Activated CD8-positive, alpha-beta memory T cell treated with anti-CD3 and anti-CD28 coated beads for 36 hours (primary cell): Measurements from ENCODE around the gene DTHD1. TPM values are rescaled to one million over a fixed set of nuclear protein-coding genes. Genes with fewer than 3 reads are reported as not detected.

Experiments
- CTCF ChIA-PET: fragments of 350-600 bp; sonication (Branson Sonifier 250); formaldehyde crosslinking; loops from one replicate; lab custom pipeline; 2021; ENCODE audit warnings: antibody characterized with exemption; lab: Charles Lee
- POLR2A ChIA-PET: fragments of 350-600 bp; sonication (Branson Sonifier 250); formaldehyde crosslinking; loops from one replicate; lab custom pipeline; 2021; ENCODE audit warnings: antibody characterized with exemption; lab: Charles Lee
- total RNA-seq, 2 experiments: library from RNA; stranded (reverse); gene quantifications; one replicate each; pipeline ENCODE4 v1.2.3, GENCODE V29; 2021

The DTHD1 gene
- total RNA-seq, 2 experiments from 2014 or later: 1.9 to 2.6 TPM

DNA sequence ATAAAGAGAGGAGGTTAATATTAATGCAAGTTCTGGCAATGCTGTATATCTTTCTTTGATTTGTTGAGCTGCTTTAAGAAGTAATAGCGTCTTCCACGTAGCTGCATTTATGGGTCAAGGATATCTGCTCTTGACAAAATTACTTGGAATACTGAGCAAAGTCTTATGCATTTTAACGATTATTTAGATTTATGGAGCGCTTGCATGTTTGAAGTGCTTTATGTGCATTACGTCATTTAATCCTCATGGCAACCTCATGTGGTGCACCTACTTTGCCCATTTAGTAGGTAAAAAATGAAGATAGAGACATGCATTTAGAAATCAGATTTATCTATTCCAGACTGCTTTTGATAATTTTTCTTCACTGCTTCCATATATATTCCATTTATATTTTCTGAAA is 46.0 kb downstream of the DTHD1 start:
- ChIA-PET CTCF (no interaction called here), POLR2A (no interaction called here)

DNA sequence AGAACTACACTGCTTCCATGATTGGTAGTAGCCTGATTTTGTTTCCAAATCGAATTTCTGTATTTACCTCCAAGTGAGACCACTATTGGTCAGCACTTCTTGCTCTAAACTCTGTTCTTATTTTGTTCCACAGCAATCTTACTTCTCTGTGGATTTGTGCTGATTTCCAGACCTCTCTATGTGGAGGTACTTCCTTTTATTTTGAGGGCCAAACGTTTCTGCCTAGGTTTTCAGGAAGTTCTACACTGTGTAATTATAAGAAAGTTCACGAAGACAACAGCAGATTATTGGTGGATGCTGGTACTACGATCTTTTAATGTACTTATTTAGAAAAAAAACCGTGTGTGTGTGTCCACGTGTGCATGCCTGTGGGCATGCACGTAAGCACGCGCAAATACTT is 46.7 kb downstream of the DTHD1 start:
- POLR2A ChIA-PET: no interaction called here
- CTCF ChIA-PET: no interaction called here

DNA sequence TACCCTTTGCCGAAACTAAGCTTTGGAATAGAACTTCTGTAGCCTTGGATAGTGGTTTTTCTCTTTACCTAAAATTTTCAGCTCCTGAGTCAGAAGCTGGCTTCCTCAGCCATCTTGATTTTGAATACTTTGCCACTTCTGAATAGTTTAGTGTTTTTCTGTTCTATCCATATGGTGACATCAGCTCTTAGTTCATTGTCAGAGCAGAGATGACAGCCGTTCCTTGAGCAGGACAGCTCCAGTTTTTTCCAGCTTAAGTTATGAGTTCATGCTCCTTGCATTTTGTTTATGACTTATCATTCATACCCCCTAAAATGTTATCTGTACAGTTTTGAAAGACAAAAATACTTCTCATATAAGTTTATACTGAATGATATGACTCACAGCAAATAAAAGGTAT is 47.8 kb downstream of the DTHD1 start:
- ChIA-PET POLR2A (no interaction called here), CTCF (no interaction called here)

DNA sequence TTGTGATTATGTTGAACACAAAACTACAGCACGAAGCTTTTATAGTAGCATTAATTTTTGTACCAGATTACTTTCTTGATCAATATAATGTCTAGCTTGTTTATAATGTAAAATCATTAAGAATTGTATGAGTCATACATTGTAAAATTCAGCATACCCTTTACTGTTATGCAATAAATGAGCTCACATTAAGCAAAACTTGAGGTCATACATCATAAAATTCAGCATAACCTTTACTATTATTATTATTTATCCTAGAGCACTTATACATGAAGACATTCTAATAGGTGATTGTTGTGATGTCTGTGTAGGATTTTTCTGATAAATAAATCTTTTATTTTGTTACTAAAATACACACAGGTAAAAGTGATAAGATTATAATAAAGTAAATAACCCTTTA is 49.4 kb downstream of the DTHD1 start:
- ChIA-PET CTCF (no interaction called here), POLR2A (no interaction called here)

DNA sequence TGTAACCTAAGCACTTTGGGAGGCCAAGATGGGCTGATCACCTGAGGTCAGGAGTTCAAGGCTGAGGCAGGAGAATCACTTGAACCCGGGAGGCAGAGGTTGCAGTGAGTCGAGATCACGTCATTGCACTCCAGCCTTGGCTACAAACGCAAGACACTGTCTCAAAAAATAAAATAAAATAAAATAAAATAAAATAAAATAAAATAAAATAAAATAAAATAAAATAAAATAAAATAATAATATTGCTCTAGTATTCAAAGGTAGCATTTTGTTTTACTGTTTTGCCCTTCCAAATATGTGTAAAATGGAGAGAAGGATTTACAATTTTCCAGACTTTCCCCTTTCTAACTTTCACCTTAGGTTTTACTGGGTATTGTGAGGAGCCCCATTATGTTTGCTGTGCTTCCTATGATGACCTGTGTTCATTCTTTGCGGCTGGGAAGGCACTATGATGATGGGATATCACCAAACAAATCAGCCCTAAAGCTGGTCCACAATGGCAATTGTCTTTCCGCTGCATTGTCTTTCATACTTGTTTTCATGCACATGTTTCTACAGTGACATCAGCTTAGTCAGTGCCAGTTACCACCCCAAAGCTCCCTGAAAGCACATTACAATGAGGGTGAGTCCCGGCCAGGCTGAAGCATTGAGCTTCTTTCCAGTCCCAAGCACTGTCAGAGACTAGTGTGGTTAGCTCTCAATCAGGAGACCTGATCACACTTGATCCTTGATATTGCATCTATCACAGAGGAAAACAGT is 50.8 kb downstream of the DTHD1 start:
- POLR2A ChIA-PET: interaction anchor here (0.6 to 1.3 kb wide), 3 partner anchors 46 to 88 kb away, joined by 3 to 4 read pairs (median 3); partner anchors contain the start of gene ARAP2
- CTCF ChIA-PET: interaction anchor here (0.9 to 1.4 kb wide), 2 partner anchors 16 to 87 kb away, joined by 3 to 4 read pairs; no protein-coding TSS in a partner anchor

DNA sequence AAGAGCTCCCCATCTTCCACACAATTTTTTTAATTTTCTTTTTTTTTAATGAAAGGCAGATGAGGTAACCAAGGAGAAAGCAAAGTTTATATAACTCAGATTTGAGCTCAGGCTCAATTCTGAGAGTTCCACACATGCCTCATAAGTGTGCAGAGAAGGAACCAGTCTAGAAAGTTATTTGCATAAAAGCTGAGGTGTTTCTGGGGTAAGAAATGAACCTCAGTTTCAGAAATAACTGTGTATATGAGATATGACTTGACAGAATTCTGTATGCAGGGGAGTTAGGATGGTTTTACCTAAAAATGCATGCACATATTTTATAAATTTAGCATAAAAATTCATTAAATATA is 51.3 kb downstream of the DTHD1 start:
- POLR2A ChIA-PET: interaction anchor here (0.6 to 1.5 kb wide), 4 partner anchors 16 to 89 kb away, joined by 3 to 7 read pairs (median 4); partner anchors contain the start of gene ARAP2
- CTCF ChIA-PET: interaction anchor here (0.7 to 1.4 kb wide), 3 partner anchors 15 to 88 kb away, joined by 3 to 4 read pairs (median 3); no protein-coding TSS in a partner anchor

DNA sequence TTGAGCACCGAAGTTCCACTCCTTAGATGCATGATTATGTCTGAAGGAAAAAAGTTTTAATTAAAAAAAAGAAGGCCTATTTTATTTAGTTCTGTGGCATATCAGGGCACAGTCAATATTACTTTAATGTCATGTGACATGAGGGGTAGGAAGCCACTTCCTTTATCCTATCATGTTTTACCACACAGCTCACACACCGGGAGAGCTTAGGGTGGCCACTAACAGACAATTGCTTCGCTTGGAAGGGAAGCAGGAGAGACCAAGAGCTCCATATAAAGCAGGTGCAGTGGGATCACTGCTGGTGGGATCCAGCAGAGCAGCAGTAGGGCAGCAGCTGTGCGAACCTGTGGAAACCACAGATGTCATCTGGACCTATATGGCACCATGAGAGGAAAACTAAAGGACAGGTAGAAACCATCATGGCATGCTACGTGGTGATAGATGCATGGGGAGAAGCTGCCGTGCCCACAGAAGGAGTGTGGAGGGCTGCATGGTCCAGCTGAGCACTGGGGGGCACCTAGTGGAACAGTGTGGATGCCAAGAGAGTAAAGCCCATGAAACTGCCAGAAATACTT is 52.0 kb downstream of the DTHD1 start:
- POLR2A ChIA-PET: interaction anchor here (0.6 to 1.5 kb wide), 3 partner anchors 15 to 66 kb away, joined by 3 to 7 read pairs (median 3); no protein-coding TSS in a partner anchor
- CTCF ChIA-PET: interaction anchor here (0.5 to 0.7 kb wide), 2 partner anchors 48 to 88 kb away, joined by 3 read pairs; no protein-coding TSS in a partner anchor

DNA sequence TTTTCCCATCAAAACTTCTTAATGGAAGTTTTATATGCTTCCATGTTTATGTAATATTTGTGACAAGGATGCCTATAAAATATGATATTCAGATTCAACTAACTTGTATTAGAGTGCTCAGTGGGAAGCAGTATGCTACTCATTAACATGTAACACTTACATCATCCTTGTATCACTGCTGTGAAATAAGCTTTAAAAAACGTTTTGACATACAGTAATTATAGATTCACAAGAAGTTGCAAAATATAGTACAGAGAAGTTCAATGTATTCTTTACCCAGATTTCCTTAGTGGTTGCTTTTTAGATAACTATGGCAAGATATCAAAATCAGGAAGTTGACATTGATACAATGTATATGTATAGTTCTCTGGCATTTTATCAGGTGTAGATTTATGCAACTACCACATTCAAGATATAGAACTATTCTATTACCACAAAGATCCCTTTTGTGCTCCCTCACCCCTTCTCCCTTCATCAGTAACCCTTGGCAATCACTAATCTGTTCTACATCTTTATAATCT is 56.3 kb downstream of the DTHD1 start:
- CTCF ChIA-PET: no interaction called here
- POLR2A ChIA-PET: no interaction called here

DNA sequence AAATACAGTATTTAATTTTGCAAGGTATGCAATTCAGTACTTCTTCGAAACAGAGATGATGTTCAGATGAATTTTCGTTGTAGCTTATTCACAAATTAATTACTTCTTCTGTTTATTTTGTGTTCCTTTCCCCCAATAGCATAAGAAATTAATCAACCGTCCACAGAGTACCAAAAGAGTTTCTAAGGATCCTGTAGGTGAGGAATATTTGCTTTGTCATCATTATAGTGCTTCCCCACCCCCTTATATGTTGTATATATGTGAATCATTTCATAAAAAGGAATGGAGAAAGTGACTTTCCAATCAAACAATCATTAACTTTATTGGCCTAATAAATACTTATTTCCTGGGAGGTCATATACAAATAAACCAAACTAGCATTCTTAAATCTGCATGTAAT is 57.6 kb downstream of the DTHD1 start:
- ChIA-PET CTCF (no interaction called here), POLR2A (no interaction called here)

DNA sequence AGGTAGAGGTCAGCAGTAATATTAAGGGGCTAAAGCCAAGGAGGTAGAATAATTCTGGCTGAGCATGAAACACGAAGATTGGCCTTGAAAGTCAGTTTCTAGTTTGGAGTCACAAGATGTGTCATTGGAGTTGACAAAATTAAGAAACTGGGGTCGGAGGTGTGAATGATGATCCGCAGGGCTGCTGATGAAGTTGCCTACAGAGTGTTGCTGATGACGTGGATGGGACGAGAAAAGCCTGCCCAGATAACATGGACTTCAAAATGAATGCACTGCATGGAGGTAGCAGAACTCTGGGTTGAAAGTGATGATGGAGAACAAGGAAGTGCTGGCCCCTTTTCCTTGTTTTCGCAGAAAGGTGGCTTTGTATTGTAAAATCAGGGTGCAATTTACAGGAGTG is 60.5 kb downstream of the DTHD1 start:
- POLR2A ChIA-PET: no interaction called here
- CTCF ChIA-PET: no interaction called here

DNA sequence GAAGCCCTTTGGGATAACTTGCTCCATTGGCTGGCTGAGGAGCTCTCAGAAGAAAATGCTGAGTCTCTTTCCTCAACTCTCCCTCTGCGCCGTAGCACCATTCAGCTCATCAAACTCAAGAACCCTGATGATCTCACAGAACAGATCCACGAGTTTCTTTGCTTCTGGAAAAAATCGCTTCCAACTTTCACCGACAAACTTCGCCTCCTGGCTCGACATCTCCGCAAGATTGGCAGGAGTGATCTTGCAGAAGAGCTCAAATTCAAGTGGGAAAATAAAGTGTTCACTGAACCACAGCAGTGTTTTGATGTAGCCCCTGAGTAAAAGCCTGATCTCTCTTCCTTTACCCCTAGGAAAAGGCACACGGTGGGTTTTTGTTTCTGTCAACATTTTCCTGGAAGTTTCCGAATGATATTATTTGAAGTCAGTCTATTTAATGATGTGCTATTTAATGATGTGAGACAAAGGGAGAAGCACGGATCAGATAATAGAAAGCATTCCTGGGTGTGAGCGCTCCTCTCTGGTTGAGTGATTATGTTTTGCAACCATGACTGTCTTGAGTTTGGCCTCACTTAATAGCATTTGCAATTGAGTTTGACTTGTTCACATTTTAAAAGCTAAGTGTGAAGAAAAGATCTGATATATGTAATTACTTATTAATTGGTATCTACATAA is 62.2 kb downstream of the DTHD1 start:
- ChIA-PET CTCF (interaction anchor here (1.0 kb wide), 1 partner anchor 46 kb away, joined by 4 read pairs; no protein-coding TSS in a partner anchor), POLR2A (no interaction called here)

DNA sequence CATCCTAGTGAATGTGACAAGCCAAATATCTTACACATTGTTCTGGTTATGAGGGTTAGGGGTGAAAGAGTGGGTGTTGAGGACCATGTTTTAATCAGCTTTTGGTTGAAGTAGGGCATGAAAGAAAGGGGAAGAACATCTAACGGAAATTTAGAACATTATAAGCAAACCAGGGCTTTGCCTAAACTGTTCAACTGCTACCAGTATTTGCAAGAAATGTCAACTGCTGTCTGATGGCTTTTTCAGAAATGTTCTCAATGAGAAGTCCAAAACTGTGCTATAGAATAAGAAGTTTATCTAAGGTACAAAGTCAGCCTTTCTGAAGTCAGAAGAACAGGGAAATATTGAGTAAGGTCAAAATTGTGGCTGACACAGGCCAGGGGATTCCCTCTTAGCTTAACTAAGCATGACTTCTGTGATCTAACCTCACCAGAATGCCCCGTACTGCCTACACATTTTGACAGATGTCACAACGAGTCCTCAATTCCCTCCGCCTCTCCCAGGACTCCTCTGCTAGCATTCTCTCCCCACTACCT is 67.1 kb downstream of the DTHD1 start:
- ChIA-PET POLR2A (interaction anchor here (0.8 to 1.5 kb wide), 3 partner anchors 15 to 104 kb away, joined by 4 to 7 read pairs (median 4); partner anchors contain the start of gene ARAP2), CTCF (interaction anchor here (1.1 to 2.2 kb wide), 3 partner anchors 16 to 51 kb away, joined by 3 to 12 read pairs (median 4); no protein-coding TSS in a partner anchor)

DNA sequence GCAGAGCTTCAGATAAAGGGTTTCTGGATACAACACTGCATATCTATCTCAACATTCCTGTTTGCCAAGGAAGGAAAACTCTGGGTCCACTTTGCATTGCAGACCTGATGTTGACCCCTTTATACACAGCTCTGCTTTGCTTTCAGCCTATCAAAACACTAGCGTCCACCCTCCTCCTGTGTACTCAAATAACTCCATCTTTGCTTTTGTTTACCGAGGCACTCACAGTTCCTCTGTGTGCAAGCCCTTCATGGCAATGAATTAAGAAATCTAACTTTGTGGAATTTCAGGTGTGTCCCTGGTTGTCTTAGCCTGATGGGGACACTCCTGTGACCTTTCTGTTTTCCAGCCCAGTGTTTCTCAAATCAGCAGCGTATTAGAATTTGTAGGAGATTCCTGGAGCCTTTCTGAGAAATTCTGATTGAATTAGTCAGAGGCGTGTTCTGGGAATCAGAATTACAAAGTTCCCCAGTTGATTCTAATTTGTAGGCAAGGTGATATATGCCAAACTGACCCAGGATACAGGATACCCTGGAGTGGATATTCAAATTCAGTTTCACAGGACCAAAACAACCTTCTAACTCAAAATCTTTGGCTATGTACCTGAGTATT is 68.6 kb downstream of the DTHD1 start:
- CTCF ChIA-PET: interaction anchor here (0.9 to 1.6 kb wide), 2 partner anchors 50 to 60 kb away, joined by 3 to 7 read pairs; no protein-coding TSS in a partner anchor
- POLR2A ChIA-PET: no interaction called here

DNA sequence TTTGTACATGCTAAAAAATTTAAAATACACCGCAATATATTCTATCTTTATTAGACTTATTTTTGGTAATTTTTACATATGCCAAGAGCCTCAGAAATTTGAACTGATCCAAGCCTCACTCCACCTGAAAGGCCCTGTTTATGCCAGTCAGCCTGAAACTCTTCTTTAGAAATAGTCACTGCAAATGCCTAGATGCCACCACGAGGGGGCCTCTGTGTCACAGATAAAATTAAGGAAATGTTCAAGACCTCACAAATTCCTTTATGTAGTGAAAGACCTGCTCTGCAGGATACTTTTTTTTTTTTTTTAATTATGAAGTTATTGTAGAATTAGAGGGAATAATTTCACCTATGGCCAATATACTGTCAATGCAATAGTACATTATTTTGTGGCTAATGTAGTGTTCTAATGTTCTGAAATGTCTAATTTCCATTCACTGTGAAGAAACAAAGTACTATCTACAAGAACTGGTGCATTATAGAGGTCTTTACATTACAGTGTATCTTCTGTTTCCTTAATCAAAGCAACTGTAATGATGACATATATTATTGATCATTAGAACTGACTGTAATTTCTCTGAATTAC is 69.8 kb downstream of the DTHD1 start:
- ChIA-PET POLR2A (no interaction called here), CTCF (interaction anchor here (0.9 to 1.6 kb wide), 2 partner anchors 49 to 59 kb away, joined by 3 to 7 read pairs; no protein-coding TSS in a partner anchor)

DNA sequence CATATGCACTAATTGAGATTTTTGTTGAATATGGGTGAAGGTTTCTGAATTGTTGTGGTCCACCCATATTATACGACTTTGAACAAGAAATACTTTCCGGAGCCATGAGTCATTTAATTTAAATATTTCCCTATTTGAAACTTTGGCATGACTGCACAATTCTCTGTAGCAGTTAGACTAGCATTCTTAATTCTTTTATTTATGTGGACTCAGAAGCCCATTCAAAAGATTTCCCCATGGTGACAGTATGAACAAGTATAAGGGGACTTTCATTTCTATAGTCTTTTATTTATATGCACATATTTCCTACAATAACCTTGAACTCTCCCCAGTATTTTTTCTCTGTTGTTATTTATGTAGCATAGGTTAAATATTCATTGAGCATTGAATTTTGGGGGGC is 72.6 kb downstream of the DTHD1 start:
- CTCF ChIA-PET: no interaction called here
- POLR2A ChIA-PET: no interaction called here

DNA sequence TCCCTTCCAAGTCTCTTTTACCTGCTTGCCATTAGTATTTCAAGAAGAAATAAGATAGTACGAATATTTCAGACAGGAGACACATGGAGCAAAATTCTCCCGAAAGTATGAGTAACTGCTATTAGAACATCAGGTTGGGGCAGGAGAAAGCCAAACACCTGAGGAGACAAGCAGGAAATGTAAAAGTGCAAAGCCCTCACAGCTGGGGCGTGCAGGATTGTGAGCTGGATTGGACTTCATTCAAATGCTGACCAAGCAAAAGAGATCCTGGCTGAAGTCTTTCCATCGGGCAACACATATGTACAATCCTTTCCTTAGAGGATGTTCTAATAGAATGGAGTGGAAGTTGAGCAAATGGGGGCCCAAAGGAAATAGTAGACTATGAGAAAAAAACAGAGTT is 76.8 kb downstream of the DTHD1 start:
- ChIA-PET CTCF (interaction anchor here (1.8 kb wide), 1 partner anchor 42 kb away, joined by 4 read pairs; no protein-coding TSS in a partner anchor), POLR2A (no interaction called here)

DNA sequence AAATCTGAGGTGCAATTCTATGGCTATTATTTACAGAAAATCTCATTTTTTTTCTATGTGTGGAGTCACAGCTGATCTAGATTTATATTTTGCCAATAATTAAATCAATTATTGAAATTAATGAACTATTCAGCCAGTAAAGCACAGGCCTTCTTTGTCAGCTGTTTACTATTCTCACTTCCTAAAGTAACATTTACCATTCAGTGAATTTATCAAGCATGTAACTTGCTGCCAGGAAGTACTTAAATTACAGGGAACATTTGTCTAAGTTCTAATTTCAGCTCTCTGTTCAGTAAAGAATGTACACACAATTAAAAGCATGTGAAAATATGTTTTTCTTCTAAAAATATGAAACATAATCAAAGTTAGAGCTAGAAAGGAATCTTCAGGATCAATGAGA is 79.3 kb downstream of the DTHD1 start:
- POLR2A ChIA-PET: no interaction called here
- CTCF ChIA-PET: no interaction called here

DNA sequence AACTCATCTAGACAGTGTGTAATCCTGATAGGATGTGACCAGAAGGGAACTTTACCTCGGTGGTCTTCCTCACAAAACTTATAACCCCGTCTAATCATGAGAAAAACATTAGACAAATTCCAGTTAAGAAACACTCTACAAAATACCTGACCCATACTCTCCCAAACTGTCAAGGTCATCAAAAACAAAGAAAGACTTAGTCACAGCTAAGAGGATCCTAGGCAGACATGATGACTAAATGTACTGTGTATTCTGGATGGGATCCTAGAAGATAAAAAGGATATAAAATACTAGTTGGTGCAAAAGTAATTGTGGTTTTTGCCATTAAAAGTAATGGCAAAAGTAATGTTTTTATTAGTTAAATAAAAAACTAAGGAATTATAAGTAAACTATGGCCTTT is 81.6 kb downstream of the DTHD1 start:
- CTCF ChIA-PET: no interaction called here
- POLR2A ChIA-PET: no interaction called here
